Adrenal gland (tissue), 12 donors: ENCODE results near the gene USP22. TPM values are rescaled to one million over a fixed set of nuclear protein-coding genes. Genes with fewer than 3 reads are reported as not detected.

ENCODE experiments used
- DNase-seq, 7 donors: peaks; one replicate each; pipeline ENCODE4 v3.0.0-alpha.2; 2019 to 2020
- H3K27ac ChIP-seq, 5 donors: fragments of 200-600 bp; sonication (generic) in 4 of 5; 1 replicate in 3 of 5; 2 replicates in 2 of 5; pipeline versions ENCODE4 v1.5.1 to v1.8.0; 2016 to 2020; ENCODE audit warnings: mild to moderate bottlenecking in 1 of 5
- H3K27me3 ChIP-seq: fragments of 200-600 bp; 2 replicates; pipeline ENCODE4 v1.8.0; 2021
- H3K36me3 ChIP-seq, 2 donors: fragments of 200-600 bp; replicated peaks in 1 of 2; 1 replicate in 1 of 2; 2 replicates in 1 of 2; pipeline versions ENCODE4 v1.5.1 to v1.8.0; 2018 to 2022
- H3K4me1 ChIP-seq, 2 donors: fragments of 200-600 bp; replicated peaks in 1 of 2; 1 replicate in 1 of 2; 2 replicates in 1 of 2; pipeline versions ENCODE4 v1.5.1 to v1.8.0; 2018 to 2021
- H3K4me3 ChIP-seq, 4 donors: fragments of 200-600 bp; sonication (generic) in 3 of 4; one replicate each; pipeline ENCODE4 v1.5.1; 2016 to 2018
- H3K9me3 ChIP-seq, 3 donors: fragments of 200-600 bp; sonication (generic) in 1 of 3; replicated peaks in 1 of 3; 1 replicate in 2 of 3; 2 replicates in 1 of 3; pipeline versions ENCODE4 v1.5.1 to v1.8.0; 2016 to 2021
- POLR2A ChIP-seq, 2 donors: fragments of 450-650 bp; IDR thresholded peaks; one replicate each; pipeline ENCODE4 v1.6.1; 2017; ENCODE audit warnings: antibody characterized with exemption in 2 of 2, mild to moderate bottlenecking in 2 of 2, moderate library complexity in 1 of 2
- WGBS, 4 donors: extraction: QIAGEN DNeasy Blood & Tissue Kit in 2 of 4; methylation state at CpG; one replicate each; pipeline versions ENCODE4 v1.1.5 to v1.1.7; 2013 to 2017; 5-methylcytosine and 5-hydroxymethylcytosine counted together
- intact Hi-C, 2 donors: fragments of 100-400 bp; cut with DNase I; formaldehyde crosslinking; loops; one replicate each; pipeline versions ENCODE4 v1.14.1 to v1.15.0; 2022 to 2023
- polyA plus RNA-seq, 3 donors: library from polyadenylated mRNA; stranded (reverse); fragments of 200-250 nt in 2 of 3; fragments of 350-450 nt in 1 of 3; fragmentation: Illumina TruSeq in 1 of 3; extraction: RNeasy Lipid Tissue Mini Kit (QIAGEN cat#74804) in 1 of 3; gene quantifications; one replicate each; pipeline ENCODE4 v1.2.3, GENCODE V29; 2013 to 2014
- total RNA-seq, 9 donors: library from RNA; depleted of rRNA in 4 of 9; stranded (reverse); fragments of >200 nt in 4 of 9; fragments of 120-200 nt in 1 of 9; fragmentation: NEBNext Ultra II Directional in 1 of 9; extraction: Animal tissue kit (Norgen Biotek cat#: 25700) in 1 of 9; gene quantifications; one replicate each; pipeline versions ENCODE4 v1.1.0 to v1.2.4, GENCODE V29; 2013 to 2023
- TF ChIP-seq, protein P1 (sequence below), 6 experiments: fragments of 450-650 bp in 4 of 6; fragments of 200-600 bp in 2 of 6; sonication (generic) in 1 of 6; IDR thresholded peaks; 1 replicate in 5 of 6; 2 replicates in 1 of 6; pipeline versions ENCODE4 v1.5.1 to v1.8.0; 2016 to 2021; ENCODE audit warnings: antibody characterized with exemption in 6 of 6, mild to moderate bottlenecking in 2 of 6, moderate library complexity in 1 of 6
- donor health status: healthy with polysubstance abuse.
- donor health status: Bipolar disorder and iron deficiency.
- donor health status: DM: yes; HTN: yes; CAD: no.
- donor health status: DM: no; HTN: no; CAD: no.
- donor health status: DM: no; HTN: no; CAD: no.
- donor health status: DM: yes; HTN: yes; CAD: no.

USP22 gene
- total and polyA plus RNA-seq, 12 donors, result 43.0 to 250 (median 223) TPM

DNA sequence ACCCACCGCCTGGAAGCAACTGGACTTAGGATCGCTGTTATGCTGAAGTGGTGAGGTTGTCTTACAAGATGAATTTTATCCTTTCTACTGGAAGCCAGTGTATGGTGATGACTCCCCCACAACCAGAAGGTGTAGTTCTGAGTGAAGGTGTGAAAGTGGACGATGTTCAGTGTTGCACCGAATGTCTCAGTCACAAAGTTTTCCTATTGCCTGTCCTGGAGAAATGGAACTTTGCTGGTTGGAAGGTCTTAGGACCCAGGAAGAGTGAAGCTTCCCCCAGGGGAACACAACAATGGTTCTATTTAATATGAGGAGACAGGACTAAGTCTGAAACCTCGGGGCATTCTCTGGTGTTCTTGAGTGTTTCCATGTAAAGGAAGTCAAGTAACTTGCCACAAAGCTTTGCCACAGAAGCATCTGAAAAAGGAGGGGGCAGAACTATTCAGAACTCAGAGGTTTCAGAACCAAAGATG lies 44.2 kb downstream of the USP22 start:
- WGBS, 4 donors, result 77 to 83% (median 79%) methylated on average over 5 of the region's 5 CpGs
- no peak for DNase-seq
- Histone ChIP-seq H3K4me1 (peaks cover 13 to 23% of the 10 kb centered on the region in 2 donors), H3K27ac (peak overlapping the region in 3 of 5 donors; percentile 51 to 86 (median 75)), H3K4me3 (no peak overlapping the region), H3K9me3 (no peaks in the 10 kb centered on the region), H3K36me3 (peaks cover 0 to 37% of the 10 kb centered on the region in 2 donors), H3K27me3 (no peaks in the 10 kb centered on the region)
- intact Hi-C loops, result loop anchor here in 1 of 2 donors (5.0 kb wide), 1 partner anchor 91 kb away; no protein-coding TSS in a partner anchor
- TF ChIP-seq, protein P1, sequence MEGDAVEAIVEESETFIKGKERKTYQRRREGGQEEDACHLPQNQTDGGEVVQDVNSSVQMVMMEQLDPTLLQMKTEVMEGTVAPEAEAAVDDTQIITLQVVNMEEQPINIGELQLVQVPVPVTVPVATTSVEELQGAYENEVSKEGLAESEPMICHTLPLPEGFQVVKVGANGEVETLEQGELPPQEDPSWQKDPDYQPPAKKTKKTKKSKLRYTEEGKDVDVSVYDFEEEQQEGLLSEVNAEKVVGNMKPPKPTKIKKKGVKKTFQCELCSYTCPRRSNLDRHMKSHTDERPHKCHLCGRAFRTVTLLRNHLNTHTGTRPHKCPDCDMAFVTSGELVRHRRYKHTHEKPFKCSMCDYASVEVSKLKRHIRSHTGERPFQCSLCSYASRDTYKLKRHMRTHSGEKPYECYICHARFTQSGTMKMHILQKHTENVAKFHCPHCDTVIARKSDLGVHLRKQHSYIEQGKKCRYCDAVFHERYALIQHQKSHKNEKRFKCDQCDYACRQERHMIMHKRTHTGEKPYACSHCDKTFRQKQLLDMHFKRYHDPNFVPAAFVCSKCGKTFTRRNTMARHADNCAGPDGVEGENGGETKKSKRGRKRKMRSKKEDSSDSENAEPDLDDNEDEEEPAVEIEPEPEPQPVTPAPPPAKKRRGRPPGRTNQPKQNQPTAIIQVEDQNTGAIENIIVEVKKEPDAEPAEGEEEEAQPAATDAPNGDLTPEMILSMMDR (IDR thresholded peaks at IDR 0.05), result no peak

DNA sequence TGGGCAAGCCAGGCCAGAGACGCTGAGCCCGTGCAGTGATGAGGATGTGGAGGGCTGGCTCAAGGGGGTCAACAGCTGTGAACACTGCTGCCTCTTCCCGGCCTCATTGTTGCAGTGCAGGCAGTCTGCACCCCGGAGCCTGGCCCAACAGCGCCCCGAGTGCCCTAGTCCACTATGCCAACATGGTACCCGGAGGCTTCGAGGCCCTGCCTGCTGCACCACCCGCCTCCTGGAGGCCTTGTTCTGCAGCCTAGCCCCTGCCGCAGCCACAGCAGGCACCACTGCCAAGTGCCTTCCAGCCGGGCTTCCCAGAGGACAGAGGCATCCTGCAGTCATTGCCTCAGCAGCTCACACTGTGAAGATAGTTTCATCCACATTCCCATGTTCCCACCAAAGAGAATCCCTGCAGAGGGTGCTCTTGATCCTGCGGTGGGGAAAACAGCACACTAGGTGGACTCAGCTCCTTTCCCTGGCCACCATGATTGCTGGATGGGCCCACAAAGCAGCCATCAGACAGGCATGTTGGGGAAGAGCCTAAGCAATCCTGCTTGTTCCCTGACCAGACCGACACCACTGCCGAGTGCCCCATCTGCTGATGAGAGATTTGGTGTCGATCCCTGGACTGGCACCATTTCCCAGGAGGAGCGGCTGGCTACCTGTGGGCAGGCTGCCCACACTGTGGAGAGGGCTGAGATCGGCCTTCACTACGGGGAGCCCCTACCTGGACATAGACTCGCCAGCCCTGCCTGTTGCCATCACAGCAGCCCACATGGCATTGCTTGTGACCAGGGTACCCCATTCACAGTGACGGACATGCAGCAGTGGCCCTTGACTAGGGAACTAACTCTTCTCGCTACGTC lies 44.9 kb downstream of the USP22 start:
- peak in 3 of 7 donors; percentile 10 to 57 (median 25) for DNase-seq
- Histone ChIP-seq H3K36me3 (peaks cover 0 to 30% of the 10 kb centered on the region in 2 donors), H3K27me3 (no peaks in the 10 kb centered on the region), H3K4me3 (no peak overlapping the region), H3K9me3 (no peaks in the 10 kb centered on the region), H3K27ac (peak overlapping the region in 1 of 5 donors; percentile 86), H3K4me1 (peaks cover 13 to 27% of the 10 kb centered on the region in 2 donors)
- WGBS, 4 donors, result 80 to 89% (median 85%) methylated on average over 9 to 22 of the region's 22 CpGs
- TF ChIP-seq POLR2A (IDR thresholded peaks at IDR 0.05), result no peak
- TF ChIP-seq, protein P1 (IDR thresholded peaks at IDR 0.05), result no peak
- intact Hi-C loops, result loop anchor here in 1 of 2 donors (5.0 kb wide), 1 partner anchor 91 kb away; no protein-coding TSS in a partner anchor

DNA sequence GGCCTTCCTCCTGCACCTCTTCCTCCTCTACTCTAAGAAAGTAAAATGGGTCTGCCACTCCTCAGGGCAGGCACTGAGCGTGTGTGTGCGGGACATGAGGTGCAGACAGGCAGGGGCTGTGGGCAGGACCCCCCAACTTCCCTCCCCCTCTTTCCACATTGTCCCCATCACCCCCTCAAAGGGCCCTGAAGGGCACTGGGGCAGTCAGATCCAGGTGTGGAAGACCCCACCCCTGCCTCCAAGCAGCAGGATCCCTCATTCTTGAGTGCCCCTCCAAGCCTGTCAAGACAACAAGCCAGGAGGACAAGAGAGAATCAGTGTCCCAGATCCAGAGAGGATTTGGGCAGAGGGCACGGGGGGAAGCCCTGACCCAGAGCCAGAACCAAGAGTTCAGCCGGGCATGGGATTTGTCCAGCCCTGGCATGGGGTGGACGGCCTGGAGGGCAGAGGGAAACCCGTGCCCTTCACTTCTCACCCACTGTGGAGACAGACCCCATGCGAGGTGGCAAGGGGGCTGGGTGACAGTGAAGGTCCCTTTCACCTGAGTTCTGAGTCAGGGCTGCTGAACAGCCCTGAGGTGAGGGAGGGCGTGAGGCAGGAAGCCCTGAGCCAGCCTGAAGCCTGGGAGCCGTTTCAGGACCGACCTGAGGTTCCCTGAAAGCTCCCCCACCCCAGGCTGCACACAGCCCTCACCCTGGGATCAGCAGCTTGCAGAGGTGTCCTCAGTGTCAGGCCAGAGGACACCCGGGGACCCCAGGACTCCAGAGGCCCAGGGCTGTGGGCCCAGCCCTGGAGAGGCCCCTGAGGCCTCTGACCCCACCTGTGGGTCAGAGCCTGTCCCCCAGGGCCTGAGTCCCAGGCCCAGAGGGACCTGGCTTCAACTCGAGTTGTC lies 45.8 kb downstream of the USP22 start:
- intact Hi-C loops, result loop anchor here in 1 of 2 donors (5.0 kb wide), 1 partner anchor 90 kb away; no protein-coding TSS in a partner anchor
- no peak overlapping the region for H3K27ac ChIP-seq
- WGBS, 4 donors, result 69 to 82% (median 73%) methylated on average over 6 to 12 of the region's 12 CpGs

More for the DNA sequence above, 45.8 kb downstream of the USP22 start:
- H3K27me3 ChIP-seq, result no peaks in the 10 kb centered on the region
- no peaks in the 10 kb centered on the region for H3K9me3 ChIP-seq
- peaks cover 0 to 21% of the 10 kb centered on the region in 2 donors for H3K36me3 ChIP-seq
- TF ChIP-seq, protein P1 (IDR thresholded peaks at IDR 0.05), result no peak
- TF ChIP-seq POLR2A (IDR thresholded peaks at IDR 0.05), result no peak
- H3K4me1 ChIP-seq, result peaks cover 13 to 28% of the 10 kb centered on the region in 2 donors
- no peak overlapping the region for H3K4me3 ChIP-seq
- DNase-seq, result peak in 3 of 7 donors; percentile 6 to 43 (median 20)
